ENCODE data around the gene SLC35G6.

Gene SLC35G6

GRCh38 chr17:7502171-7502847 lies 21.1 kb downstream of the SLC35G6 start:
- H3K27ac ChIP-seq (ENCODE audit: low read length): no peak overlapping the region
- H3K4me1 ChIP-seq (ENCODE audit: insufficient read depth, low read length): no peaks in the 10 kb centered on the region
- ATAC-seq (ENCODE audit: insufficient read depth, low read depth) (no peak; the same call in 2 of the 3 replicates), DNase-seq (no peak)
- no peak overlapping the region for H3K9ac ChIP-seq (ENCODE audit: low read depth, low read length)
- peaks cover 93% of the 10 kb centered on the region for H3K36me3 ChIP-seq (ENCODE audit: insufficient read depth, low read length)
- H2AFZ ChIP-seq (ENCODE audit: low read depth, low read length): no peak overlapping the region
- H3K79me2 ChIP-seq (ENCODE audit: insufficient read depth, low read length): peaks cover 5% of the 10 kb centered on the region; the same call in 1 of the 2 replicates
- no peak overlapping the region for H3K4me3 ChIP-seq (ENCODE audit: low read depth in 1 of 2, low read length in 2 of 2)
- H3K9me3 ChIP-seq (ENCODE audit: insufficient read depth, low read length, severe bottlenecking): no peaks in the 10 kb centered on the region
- no peak overlapping the region for H3K4me2 ChIP-seq (ENCODE audit: insufficient read depth, low read length)
- no peaks in the 10 kb centered on the region for H3K27me3 ChIP-seq (ENCODE audit: insufficient read depth, low read length, poor library complexity)
- TF ChIP-seq CTCF (IDR thresholded peaks at IDR 0.05; ENCODE audit: borderline replicate concordance, extremely low read depth, low read length, poor library complexity, severe bottlenecking) (no peak), EZH2 (IDR thresholded peaks at IDR 0.05; ENCODE audit: borderline replicate concordance, low read depth, low read length, severe bottlenecking) (no peak)
- H4K20me1 ChIP-seq (ENCODE audit: insufficient read depth, low read length): peaks cover 25% of the 10 kb centered on the region

GRCh38 chr17:7502987-7503386 lies 21.7 kb downstream of the SLC35G6 start:
- ATAC-seq (ENCODE audit: insufficient read depth, low read depth): peak; percentile 55; the same call in 2 of the 3 replicates
- no peaks in the 10 kb centered on the region for H3K4me1 ChIP-seq (ENCODE audit: insufficient read depth, low read length)
- H4K20me1 ChIP-seq (ENCODE audit: insufficient read depth, low read length): peaks cover 20% of the 10 kb centered on the region; the same call in 1 of the 2 replicates

GRCh38 chr17:7503521-7503920 lies 22.3 kb downstream of the SLC35G6 start:
- no peak for TF ChIP-seq CTCF (IDR thresholded peaks at IDR 0.05; ENCODE audit: borderline replicate concordance, extremely low read depth, low read length, poor library complexity, severe bottlenecking)
- no peak for TF ChIP-seq EZH2 (IDR thresholded peaks at IDR 0.05; ENCODE audit: borderline replicate concordance, low read depth, low read length, severe bottlenecking)
- no peaks in the 10 kb centered on the region for H3K9me3 ChIP-seq (ENCODE audit: insufficient read depth, low read length, severe bottlenecking)
- H3K9ac ChIP-seq (ENCODE audit: low read depth, low read length): no peak overlapping the region
- DNase-seq: no peak
- no peak overlapping the region for H3K4me2 ChIP-seq (ENCODE audit: insufficient read depth, low read length)
- no peaks in the 10 kb centered on the region for H3K4me1 ChIP-seq (ENCODE audit: insufficient read depth, low read length)
- no peak overlapping the region for H3K27ac ChIP-seq (ENCODE audit: low read length)
- H4K20me1 ChIP-seq (ENCODE audit: insufficient read depth, low read length): peaks cover 18% of the 10 kb centered on the region; the same call in 1 of the 2 replicates
- H2AFZ ChIP-seq (ENCODE audit: low read depth, low read length): no peak overlapping the region
- no peaks in the 10 kb centered on the region for H3K79me2 ChIP-seq (ENCODE audit: insufficient read depth, low read length)
- H3K4me3 ChIP-seq (ENCODE audit: low read depth in 1 of 2, low read length in 2 of 2): no peak overlapping the region
- H3K27me3 ChIP-seq (ENCODE audit: insufficient read depth, low read length, poor library complexity): no peaks in the 10 kb centered on the region
- ATAC-seq (ENCODE audit: insufficient read depth, low read depth): no peak
- H3K36me3 ChIP-seq (ENCODE audit: insufficient read depth, low read length): peaks cover 94% of the 10 kb centered on the region

More at GRCh38 chr17:7502987-7503386, 21.7 kb downstream of the SLC35G6 start:
- Histone ChIP-seq H3K27ac (ENCODE audit: low read length) (no peak overlapping the region), H3K27me3 (ENCODE audit: insufficient read depth, low read length, poor library complexity) (no peaks in the 10 kb centered on the region), H3K9me3 (ENCODE audit: insufficient read depth, low read length, severe bottlenecking) (no peaks in the 10 kb centered on the region), H3K4me3 (ENCODE audit: low read depth in 1 of 2, low read length in 2 of 2) (no peak overlapping the region), H3K9ac (ENCODE audit: low read depth, low read length) (no peak overlapping the region), H3K79me2 (ENCODE audit: insufficient read depth, low read length) (0 out of 2 replicates have a peak, but pooled peaks cover 2% of the 10 kb centered on the region), H2AFZ (ENCODE audit: low read depth, low read length) (no peak overlapping the region), H3K36me3 (ENCODE audit: insufficient read depth, low read length) (peaks cover 93% of the 10 kb centered on the region), H3K4me2 (ENCODE audit: insufficient read depth, low read length) (no peak overlapping the region)
- TF ChIP-seq CTCF (IDR thresholded peaks at IDR 0.05; ENCODE audit: borderline replicate concordance, extremely low read depth, low read length, poor library complexity, severe bottlenecking) (peak; percentile 55), EZH2 (IDR thresholded peaks at IDR 0.05; ENCODE audit: borderline replicate concordance, low read depth, low read length, severe bottlenecking) (no peak)
- DNase-seq: peak; percentile 26
